WTC11 (cell line): ENCODE results near the gene PDK4.

Experiments
- CREB1 ChIP-seq: sonication (generic); formaldehyde crosslinking; IDR thresholded peaks from 2 replicates; pipeline ENCODE4 v1.8.0; 2023; ENCODE audit warnings: mild to moderate bottlenecking, missing genetic modification reagents
- CREM ChIP-seq: sonication (generic); formaldehyde crosslinking; IDR thresholded peaks from 2 replicates; pipeline ENCODE4 v1.8.1; 2022; ENCODE audit warnings: mild to moderate bottlenecking, missing genetic modification reagents, moderate library complexity
- CTCF ChIP-seq: fragments of 200-600 bp; IDR thresholded peaks from 2 replicates; pipeline ENCODE4 v1.8.0; 2022; ENCODE audit warnings: antibody characterized with exemption
- NFYB ChIP-seq: sonication (generic); formaldehyde crosslinking; conservative IDR thresholded peaks from 2 replicates; pipeline ENCODE4 v1.8.0; 2022; ENCODE audit warnings: low read depth, missing genetic modification reagents
- RELA ChIP-seq: sonication (generic); formaldehyde crosslinking; IDR thresholded peaks from 2 replicates; pipeline ENCODE4 v1.8.1; 2022; ENCODE audit warnings: missing genetic modification reagents, mild to moderate bottlenecking, borderline replicate concordance
- SP1 ChIP-seq: sonication (generic); formaldehyde crosslinking; conservative IDR thresholded peaks from 2 replicates; pipeline ENCODE4 v1.8.1; 2022; ENCODE audit warnings: missing genetic modification reagents
- USF2 ChIP-seq: sonication (generic); formaldehyde crosslinking; IDR thresholded peaks from 2 replicates; pipeline ENCODE4 v1.8.1; 2023; ENCODE audit warnings: mild to moderate bottlenecking, missing genetic modification reagents, moderate library complexity
- ZNF138 ChIP-seq: sonication (generic); formaldehyde crosslinking; conservative IDR thresholded peaks from 2 replicates; pipeline ENCODE4 v1.8.1; 2022; ENCODE audit warnings: mild to moderate bottlenecking, moderate library complexity, missing genetic modification reagents
- ZNF219 ChIP-seq: sonication (generic); formaldehyde crosslinking; IDR thresholded peaks from 2 replicates; pipeline ENCODE4 v1.8.0; 2023; ENCODE audit warnings: missing genetic modification reagents, mild to moderate bottlenecking, borderline replicate concordance
- ZNF281 ChIP-seq: sonication (generic); formaldehyde crosslinking; IDR thresholded peaks from 2 replicates; pipeline ENCODE4 v1.8.0; 2023; ENCODE audit warnings: mild to moderate bottlenecking, missing genetic modification reagents
- TF ChIP-seq, protein P1 (sequence below): fragments of 250-450 bp; sonication (Bioruptor Pico); IDR thresholded peaks from 2 replicates; pipeline ENCODE4 v1.9.0; 2021; ENCODE audit warnings: moderate library complexity, mild to moderate bottlenecking, inconsistent platforms, borderline replicate concordance

GRCh38 chr7:95560674-95561073, 35.6 kb downstream of the PDK4 start:
- TF ChIP-seq SP1 (CRISPR knock-in tag) (no peak), CTCF (no peak), CREM (no peak), CREB1 (CRISPR knock-in tag) (no peak), USF2 (CRISPR knock-in tag) (no peak), ZNF138 (CRISPR knock-in tag) (no peak), RELA (CRISPR knock-in tag) (no peak), ZNF281 (CRISPR knock-in tag) (no peak), ZNF219 (CRISPR knock-in tag) (no peak), NFYB (CRISPR knock-in tag) (no peak)
- TF ChIP-seq, protein P1, sequence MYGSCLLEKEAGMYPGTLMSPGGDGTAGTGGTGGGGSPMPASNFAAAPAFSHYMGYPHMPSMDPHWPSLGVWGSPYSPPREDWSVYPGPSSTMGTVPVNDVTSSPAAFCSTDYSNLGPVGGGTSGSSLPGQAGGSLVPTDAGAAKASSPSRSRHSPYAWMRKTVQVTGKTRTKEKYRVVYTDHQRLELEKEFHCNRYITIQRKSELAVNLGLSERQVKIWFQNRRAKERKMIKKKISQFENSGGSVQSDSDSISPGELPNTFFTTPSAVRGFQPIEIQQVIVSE, result no peak
